Liver (tissue), 9 donors: ENCODE measurements around the gene GRAMD1A. TPM values are rescaled to one million over a fixed set of nuclear protein-coding genes. Genes with fewer than 3 reads are reported as not detected.

ENCODE experiments used
- DNase-seq: peaks from one replicate; pipeline ENCODE4 v3.0.0-alpha.2; 2017; ENCODE audit warnings: low spot score
- H3K27ac ChIP-seq, 2 donors: one replicate each; pipeline ENCODE4 v1.7.0; 2013; ENCODE audit warnings: inconsistent platforms in 2 of 2, low read length in 2 of 2, control low read depth in 1 of 2, low read depth in 1 of 2, mild to moderate bottlenecking in 1 of 2
- H3K27me3 ChIP-seq, 4 donors: one replicate each; pipeline versions ENCODE4 v1.6.1 to v1.7.0; 2013; ENCODE audit warnings: low read length in 3 of 4, inconsistent platforms in 1 of 4, mild to moderate bottlenecking in 1 of 4, moderate library complexity in 1 of 4; ENCODE audit not compliant: control insufficient read depth in 4 of 4, insufficient read depth in 4 of 4
- H3K36me3 ChIP-seq, 4 donors: one replicate each; pipeline versions ENCODE4 v1.6.1 to v1.7.0; 2013; ENCODE audit warnings: low read length in 3 of 4, mild to moderate bottlenecking in 3 of 4, low read depth in 1 of 4, moderate library complexity in 1 of 4; ENCODE audit not compliant: control insufficient read depth in 4 of 4, insufficient read depth in 3 of 4
- H3K4me1 ChIP-seq, 4 donors: one replicate each; pipeline versions ENCODE4 v1.6.1 to v1.7.0; 2013; ENCODE audit warnings: low read length in 3 of 4, mild to moderate bottlenecking in 3 of 4, moderate library complexity in 1 of 4; ENCODE audit not compliant: control insufficient read depth in 4 of 4, insufficient read depth in 4 of 4
- H3K4me3 ChIP-seq, 3 donors: one replicate each; pipeline versions ENCODE4 v1.6.1 to v1.7.0; 2013; ENCODE audit warnings: low read length in 3 of 3, control low read depth in 1 of 3, low read depth in 1 of 3, mild to moderate bottlenecking in 1 of 3
- H3K9ac ChIP-seq, 2 donors: one replicate each; pipeline ENCODE4 v1.7.0; 2013; ENCODE audit warnings: low read length in 2 of 2, mild to moderate bottlenecking in 2 of 2, moderate library complexity in 2 of 2, control low read depth in 1 of 2, low read depth in 1 of 2
- H3K9me3 ChIP-seq, 4 donors: one replicate each; pipeline versions ENCODE4 v1.6.1 to v1.7.0; 2013; ENCODE audit warnings: low read length in 3 of 4; ENCODE audit not compliant: control insufficient read depth in 4 of 4
- EGR1 ChIP-seq, 2 donors: IDR thresholded peaks; 2 replicates each; pipeline ENCODE4 v1.6.1; 2016 to 2018; ENCODE audit warnings: antibody characterized with exemption in 2 of 2, low read depth in 2 of 2
- FOXA1 ChIP-seq: IDR thresholded peaks from 2 replicates; pipeline ENCODE4 v1.6.1; 2016; ENCODE audit warnings: antibody characterized with exemption
- FOXA2 ChIP-seq: IDR thresholded peaks from 2 replicates; pipeline ENCODE4 v1.6.1; 2016; ENCODE audit warnings: antibody characterized with exemption
- GABPA ChIP-seq, 2 donors: IDR thresholded peaks in 1 of 2; conservative IDR thresholded peaks in 1 of 2; 2 replicates each; pipeline ENCODE4 v1.6.1; 2016; ENCODE audit warnings: antibody characterized with exemption in 2 of 2, mild to moderate bottlenecking in 1 of 2, moderate library complexity in 1 of 2
- HNF4A ChIP-seq, 2 donors: conservative IDR thresholded peaks; 2 replicates each; pipeline ENCODE4 v1.6.1; 2016; ENCODE audit warnings: antibody characterized with exemption in 2 of 2, mild to moderate bottlenecking in 2 of 2
- HNF4G ChIP-seq: IDR thresholded peaks from 2 replicates; pipeline ENCODE4 v1.6.1; 2016; ENCODE audit warnings: antibody characterized with exemption
- JUND ChIP-seq, 2 donors: IDR thresholded peaks; 2 replicates each; pipeline ENCODE4 v1.6.1; 2016; ENCODE audit warnings: antibody characterized with exemption in 2 of 2
- NR2F2 ChIP-seq: IDR thresholded peaks from 2 replicates; pipeline ENCODE4 v1.6.1; 2016; ENCODE audit warnings: antibody characterized with exemption
- RAD21 ChIP-seq, 2 donors: IDR thresholded peaks; 2 replicates each; pipeline ENCODE4 v1.6.1; 2016; ENCODE audit warnings: antibody characterized with exemption in 2 of 2, mild to moderate bottlenecking in 2 of 2
- RXRA ChIP-seq, 2 donors: IDR thresholded peaks; 2 replicates each; pipeline ENCODE4 v1.6.1; 2017 to 2018; ENCODE audit warnings: antibody characterized with exemption in 2 of 2, mild to moderate bottlenecking in 1 of 2
- SP1 ChIP-seq: IDR thresholded peaks from 2 replicates; pipeline ENCODE4 v1.6.1; 2018; ENCODE audit warnings: antibody characterized with exemption, mild to moderate bottlenecking
- TAF1 ChIP-seq: conservative IDR thresholded peaks from 2 replicates; pipeline ENCODE4 v1.6.1; 2016; ENCODE audit warnings: antibody characterized with exemption, mild to moderate bottlenecking
- YY1 ChIP-seq: IDR thresholded peaks from 2 replicates; pipeline ENCODE4 v1.6.1; 2016; ENCODE audit warnings: antibody characterized with exemption, mild to moderate bottlenecking
- WGBS: extraction: QIAGEN DNeasy Blood & Tissue Kit; methylation state at CpG from one replicate; pipeline ENCODE4 v1.1.7; 2013; 5-methylcytosine and 5-hydroxymethylcytosine counted together
- polyA plus RNA-seq, 2 donors: library from polyadenylated mRNA; stranded (reverse) in 1 of 2; unstranded in 1 of 2; fragments of 200-250 nt in 1 of 2; fragments of >200 nt in 1 of 2; fragmentation: Nextera tagmentation in 1 of 2; extraction: Ambion mirVana in 1 of 2; gene quantifications; one replicate each; pipeline versions ENCODE4 v1.2.1 to v1.2.3, GENCODE V29; 2013 to 2015
- total RNA-seq, 2 donors: library from RNA; depleted of rRNA; stranded (reverse); fragments of >200 nt; gene quantifications; one replicate each; pipeline ENCODE4 v1.2.3, GENCODE V29; 2014
- TF ChIP-seq, protein P1 (sequence below): IDR thresholded peaks from 2 replicates; pipeline ENCODE4 v1.6.1; 2016; ENCODE audit warnings: antibody characterized with exemption
- TF ChIP-seq, protein P2 (sequence below): fragments of 150-350 bp; IDR thresholded peaks from 2 replicates; pipeline ENCODE4 v1.5.1; 2017; ENCODE audit warnings: improper control_type of control experiment, low read depth, low read length; ENCODE audit not compliant: missing input control
- TF ChIP-seq, protein P3 (sequence below): IDR thresholded peaks from 2 replicates; pipeline ENCODE4 v1.6.1; 2016; ENCODE audit warnings: antibody characterized with exemption
- TF ChIP-seq, protein P4 (sequence below): IDR thresholded peaks from 2 replicates; pipeline ENCODE4 v1.6.1; 2016; ENCODE audit warnings: antibody characterized with exemption, mild to moderate bottlenecking
- TF ChIP-seq, protein P5 (sequence below): IDR thresholded peaks from 2 replicates; pipeline ENCODE4 v1.6.1; 2016; ENCODE audit warnings: antibody characterized with exemption
- donor health status: healthy.
- donor health status: healthy.
- donor health status: healthy.
- donor health status: healthy.
- donor health status: healthy.

The GRAMD1A gene
- total and polyA plus RNA-seq, 4 donors, result 8.6 to 14.1 (median 11.2) TPM

DNA sequence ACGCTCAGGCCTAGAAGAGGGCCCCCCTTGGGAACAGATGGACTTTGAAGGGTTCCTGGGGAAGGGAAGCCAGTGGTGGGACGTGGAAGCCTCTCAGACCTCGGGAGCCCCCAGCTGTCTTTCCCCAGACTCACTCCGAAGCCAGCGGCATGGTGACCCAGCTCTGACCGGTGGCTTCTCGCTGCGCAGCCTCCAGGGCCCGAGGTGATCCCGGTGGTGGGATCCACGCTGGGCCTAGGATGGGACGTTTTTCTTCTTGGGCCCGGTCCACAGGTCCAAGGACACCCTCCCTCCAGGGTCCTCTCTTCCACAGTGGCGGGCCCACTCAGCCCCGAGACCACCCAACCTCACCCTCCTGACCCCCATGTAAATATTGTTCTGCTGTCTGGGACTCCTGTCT lies 66.0 kb downstream of the GRAMD1A start:
- Histone ChIP-seq H3K9me3 (peaks cover 0 to 6% (median 2%) of the 10 kb centered on the region in 4 donors), H3K27me3 (no peaks in the 10 kb centered on the region), H3K4me1 (peaks cover 0 to 3% (median 0%) of the 10 kb centered on the region in 4 donors), H3K4me3 (no peak overlapping the region), H3K36me3 (peaks cover 0 to 2% (median 0%) of the 10 kb centered on the region in 4 donors), H3K27ac (peak overlapping the region; percentile 42 to 68), H3K9ac (no peak overlapping the region)
- DNase-seq, result no peak
- no peak for TF ChIP-seq TAF1
- TF ChIP-seq FOXA2, result no peak
- TF ChIP-seq, protein P1, sequence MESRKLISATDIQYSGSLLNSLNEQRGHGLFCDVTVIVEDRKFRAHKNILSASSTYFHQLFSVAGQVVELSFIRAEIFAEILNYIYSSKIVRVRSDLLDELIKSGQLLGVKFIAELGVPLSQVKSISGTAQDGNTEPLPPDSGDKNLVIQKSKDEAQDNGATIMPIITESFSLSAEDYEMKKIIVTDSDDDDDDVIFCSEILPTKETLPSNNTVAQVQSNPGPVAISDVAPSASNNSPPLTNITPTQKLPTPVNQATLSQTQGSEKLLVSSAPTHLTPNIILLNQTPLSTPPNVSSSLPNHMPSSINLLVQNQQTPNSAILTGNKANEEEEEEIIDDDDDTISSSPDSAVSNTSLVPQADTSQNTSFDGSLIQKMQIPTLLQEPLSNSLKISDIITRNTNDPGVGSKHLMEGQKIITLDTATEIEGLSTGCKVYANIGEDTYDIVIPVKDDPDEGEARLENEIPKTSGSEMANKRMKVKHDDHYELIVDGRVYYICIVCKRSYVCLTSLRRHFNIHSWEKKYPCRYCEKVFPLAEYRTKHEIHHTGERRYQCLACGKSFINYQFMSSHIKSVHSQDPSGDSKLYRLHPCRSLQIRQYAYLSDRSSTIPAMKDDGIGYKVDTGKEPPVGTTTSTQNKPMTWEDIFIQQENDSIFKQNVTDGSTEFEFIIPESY, result no peak
- TF ChIP-seq, protein P2, sequence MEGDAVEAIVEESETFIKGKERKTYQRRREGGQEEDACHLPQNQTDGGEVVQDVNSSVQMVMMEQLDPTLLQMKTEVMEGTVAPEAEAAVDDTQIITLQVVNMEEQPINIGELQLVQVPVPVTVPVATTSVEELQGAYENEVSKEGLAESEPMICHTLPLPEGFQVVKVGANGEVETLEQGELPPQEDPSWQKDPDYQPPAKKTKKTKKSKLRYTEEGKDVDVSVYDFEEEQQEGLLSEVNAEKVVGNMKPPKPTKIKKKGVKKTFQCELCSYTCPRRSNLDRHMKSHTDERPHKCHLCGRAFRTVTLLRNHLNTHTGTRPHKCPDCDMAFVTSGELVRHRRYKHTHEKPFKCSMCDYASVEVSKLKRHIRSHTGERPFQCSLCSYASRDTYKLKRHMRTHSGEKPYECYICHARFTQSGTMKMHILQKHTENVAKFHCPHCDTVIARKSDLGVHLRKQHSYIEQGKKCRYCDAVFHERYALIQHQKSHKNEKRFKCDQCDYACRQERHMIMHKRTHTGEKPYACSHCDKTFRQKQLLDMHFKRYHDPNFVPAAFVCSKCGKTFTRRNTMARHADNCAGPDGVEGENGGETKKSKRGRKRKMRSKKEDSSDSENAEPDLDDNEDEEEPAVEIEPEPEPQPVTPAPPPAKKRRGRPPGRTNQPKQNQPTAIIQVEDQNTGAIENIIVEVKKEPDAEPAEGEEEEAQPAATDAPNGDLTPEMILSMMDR, result no peak
- no peak for TF ChIP-seq FOXA1
- no peak for TF ChIP-seq NR2F2
- no peak for TF ChIP-seq HNF4A (conservative IDR thresholded peaks at IDR 0.05)
- 94% methylated on average over 15 of the region's 15 CpGs for WGBS

DNA sequence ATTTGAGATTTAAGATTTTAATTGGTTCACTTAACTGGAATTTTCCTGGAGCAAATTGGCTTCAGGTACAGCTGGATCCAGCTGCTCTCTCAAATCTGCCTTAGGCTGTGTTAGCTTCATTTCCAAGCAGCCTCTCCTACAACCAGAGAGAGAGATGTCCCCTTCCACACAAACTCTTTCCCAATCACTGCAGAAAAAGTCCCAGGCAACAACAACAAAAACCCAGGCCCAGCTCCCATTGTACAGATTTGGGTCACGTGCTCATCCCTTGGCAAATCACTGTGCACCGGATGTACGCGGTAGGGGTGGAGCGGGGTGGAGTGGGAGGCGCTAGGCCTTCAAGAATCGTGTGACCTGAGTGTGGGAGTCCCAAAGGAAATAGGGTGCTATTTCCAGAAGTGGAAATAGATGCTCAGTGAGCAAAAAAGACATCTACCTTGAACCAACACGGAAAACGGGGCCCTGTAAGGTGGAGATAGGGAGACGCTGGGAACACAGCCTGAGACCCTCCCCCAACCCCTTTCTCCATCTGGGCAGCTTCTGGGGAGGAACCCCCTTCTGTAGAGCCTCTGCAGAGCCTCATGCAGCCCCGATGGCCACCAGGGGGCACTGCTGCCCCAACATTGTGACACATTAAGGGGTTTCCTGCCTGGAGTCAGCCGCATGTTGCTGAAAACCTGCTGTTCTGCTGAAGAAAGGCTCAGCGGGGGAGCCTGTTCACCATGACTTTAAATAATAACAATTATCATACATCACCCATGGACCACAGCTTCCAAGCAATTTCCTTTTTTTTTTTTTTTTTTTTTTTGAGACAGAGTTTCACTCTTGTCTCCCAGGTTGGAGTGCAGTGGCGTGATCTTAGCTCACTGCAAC lies 66.8 kb downstream of the GRAMD1A start:
- H3K4me1 ChIP-seq, result peaks cover 0 to 3% (median 0%) of the 10 kb centered on the region in 4 donors
- 14% methylated on average over 14 of the region's 14 CpGs for WGBS
- H3K36me3 ChIP-seq, result peaks cover 0 to 2% (median 0%) of the 10 kb centered on the region in 4 donors
- peak; percentile 88 for DNase-seq
- no peak overlapping the region for H3K4me3 ChIP-seq
- H3K27me3 ChIP-seq, result no peaks in the 10 kb centered on the region
- H3K9ac ChIP-seq, result no peak overlapping the region
- peak overlapping the region; percentile 42 to 68 for H3K27ac ChIP-seq
- TF ChIP-seq, protein P3, sequence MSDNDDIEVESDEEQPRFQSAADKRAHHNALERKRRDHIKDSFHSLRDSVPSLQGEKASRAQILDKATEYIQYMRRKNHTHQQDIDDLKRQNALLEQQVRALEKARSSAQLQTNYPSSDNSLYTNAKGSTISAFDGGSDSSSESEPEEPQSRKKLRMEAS, result no peak
- TF ChIP-seq, protein P4, sequence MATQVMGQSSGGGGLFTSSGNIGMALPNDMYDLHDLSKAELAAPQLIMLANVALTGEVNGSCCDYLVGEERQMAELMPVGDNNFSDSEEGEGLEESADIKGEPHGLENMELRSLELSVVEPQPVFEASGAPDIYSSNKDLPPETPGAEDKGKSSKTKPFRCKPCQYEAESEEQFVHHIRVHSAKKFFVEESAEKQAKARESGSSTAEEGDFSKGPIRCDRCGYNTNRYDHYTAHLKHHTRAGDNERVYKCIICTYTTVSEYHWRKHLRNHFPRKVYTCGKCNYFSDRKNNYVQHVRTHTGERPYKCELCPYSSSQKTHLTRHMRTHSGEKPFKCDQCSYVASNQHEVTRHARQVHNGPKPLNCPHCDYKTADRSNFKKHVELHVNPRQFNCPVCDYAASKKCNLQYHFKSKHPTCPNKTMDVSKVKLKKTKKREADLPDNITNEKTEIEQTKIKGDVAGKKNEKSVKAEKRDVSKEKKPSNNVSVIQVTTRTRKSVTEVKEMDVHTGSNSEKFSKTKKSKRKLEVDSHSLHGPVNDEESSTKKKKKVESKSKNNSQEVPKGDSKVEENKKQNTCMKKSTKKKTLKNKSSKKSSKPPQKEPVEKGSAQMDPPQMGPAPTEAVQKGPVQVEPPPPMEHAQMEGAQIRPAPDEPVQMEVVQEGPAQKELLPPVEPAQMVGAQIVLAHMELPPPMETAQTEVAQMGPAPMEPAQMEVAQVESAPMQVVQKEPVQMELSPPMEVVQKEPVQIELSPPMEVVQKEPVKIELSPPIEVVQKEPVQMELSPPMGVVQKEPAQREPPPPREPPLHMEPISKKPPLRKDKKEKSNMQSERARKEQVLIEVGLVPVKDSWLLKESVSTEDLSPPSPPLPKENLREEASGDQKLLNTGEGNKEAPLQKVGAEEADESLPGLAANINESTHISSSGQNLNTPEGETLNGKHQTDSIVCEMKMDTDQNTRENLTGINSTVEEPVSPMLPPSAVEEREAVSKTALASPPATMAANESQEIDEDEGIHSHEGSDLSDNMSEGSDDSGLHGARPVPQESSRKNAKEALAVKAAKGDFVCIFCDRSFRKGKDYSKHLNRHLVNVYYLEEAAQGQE, result no peak
- TF ChIP-seq RXRA (IDR thresholded peaks at IDR 0.05) (peak; percentile 15 to 55), YY1 (peak; percentile 36), TAF1 (no peak), HNF4A (conservative IDR thresholded peaks at IDR 0.05) (no peak), HNF4G (no peak), NR2F2 (no peak), GABPA (IDR thresholded peaks at IDR 0.05 in 1 of 2, conservative IDR thresholded peaks at IDR 0.05 in 1 of 2) (peak; percentile 38 to 79), JUND (IDR thresholded peaks at IDR 0.05) (peak in 1 of 2 donors; percentile 8), FOXA1 (no peak), SP1 (peak; percentile 34), FOXA2 (no peak), RAD21 (IDR thresholded peaks at IDR 0.05) (peak; percentile 89 to 91), EGR1 (IDR thresholded peaks at IDR 0.05; ENCODE audit: low read depth in 2 of 2) (no peak)
- TF ChIP-seq, protein P5, sequence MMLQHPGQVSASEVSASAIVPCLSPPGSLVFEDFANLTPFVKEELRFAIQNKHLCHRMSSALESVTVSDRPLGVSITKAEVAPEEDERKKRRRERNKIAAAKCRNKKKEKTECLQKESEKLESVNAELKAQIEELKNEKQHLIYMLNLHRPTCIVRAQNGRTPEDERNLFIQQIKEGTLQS, result no peak
- TF ChIP-seq, protein P2, result peak; percentile 90
- TF ChIP-seq, protein P1, result no peak
- peaks cover 0 to 6% (median 2%) of the 10 kb centered on the region in 4 donors for H3K9me3 ChIP-seq
